GM18507 (cell line): ENCODE data around the gene SLX9.

Source experiments
- DNase-seq: peaks from one replicate; pipeline ENCODE4 v3.0.0; 2011; ENCODE audit warnings: low read depth; ENCODE audit not compliant: insufficient read length; ENCODE audit errors: extremely low spot score
- FAIRE-seq: peaks from 2 replicates; lab custom pipeline; 2011; peaks lifted over from hg19 to GRCh38; lab: Jason Lieb, UNC

SLX9 gene

GRCh38 chr21:44939532-44940115 lies at the start of gene SLX9:
SLX9 (plus strand) TSS chr21:44940029; CDS start chr21:44940058, 29 bp downstream.
- FAIRE-seq (peak; percentile 52), DNase-seq (peak; percentile 90)

GRCh38 chr21:44890338-44890931 lies 49.4 kb upstream of the SLX9 start:
- DNase-seq (no peak), FAIRE-seq (no peak)

GRCh38 chr21:44890961-44891541 lies 48.8 kb upstream of the SLX9 start:
- FAIRE-seq, result no peak

GRCh38 chr21:44891631-44892031 lies 48.2 kb upstream of the SLX9 start:
- FAIRE-seq (no peak), DNase-seq (no peak)

More at GRCh38 chr21:44890961-44891541, 48.8 kb upstream of the SLX9 start:
- no peak for DNase-seq

GRCh38 chr21:44892095-44892494 lies 47.7 kb upstream of the SLX9 start:
- no peak for FAIRE-seq
- DNase-seq, result no peak

- DNase-seq (peak; percentile 54), FAIRE-seq (peak; percentile 89)
These were observed 47.1 kb upstream of the SLX9 start for GRCh38 chr21:44892536-44893277.

- FAIRE-seq (no peak), DNase-seq (no peak)
These were observed 46.6 kb upstream of the SLX9 start for GRCh38 chr21:44893278-44893556.

GRCh38 chr21:44893948-44894656 lies 45.7 kb upstream of the SLX9 start:
- DNase-seq, result no peak
- FAIRE-seq, result no peak

GRCh38 chr21:44894687-44895302 lies 45.0 kb upstream of the SLX9 start:
- FAIRE-seq (no peak), DNase-seq (no peak)

GRCh38 chr21:44895859-44896258 lies 44.0 kb upstream of the SLX9 start:
- DNase-seq (no peak), FAIRE-seq (no peak)

GRCh38 chr21:44896561-44897286 lies 43.1 kb upstream of the SLX9 start:
- FAIRE-seq (no peak), DNase-seq (no peak)

GRCh38 chr21:44897326-44898010 lies 42.4 kb upstream of the SLX9 start:
- FAIRE-seq (no peak), DNase-seq (no peak)

- FAIRE-seq (no peak), DNase-seq (no peak)
These were observed 41.8 kb upstream of the SLX9 start for GRCh38 chr21:44898011-44898488.

- DNase-seq, result no peak
- FAIRE-seq, result no peak
These were observed 40.7 kb upstream of the SLX9 start for GRCh38 chr21:44898851-44899767.

- no peak for DNase-seq
These were observed 39.9 kb upstream of the SLX9 start for GRCh38 chr21:44899768-44900558.

GRCh38 chr21:44900559-44901251 lies 39.1 kb upstream of the SLX9 start:
- FAIRE-seq (no peak), DNase-seq (no peak)

More at GRCh38 chr21:44899768-44900558, 39.9 kb upstream of the SLX9 start:
- no peak for FAIRE-seq
